Measurements from ENCODE around the gene KRTAP19-1.

- TF ChIP-seq POLR2A (IDR thresholded peaks at IDR 0.05) (no peak), CTCF (IDR thresholded peaks at IDR 0.05) (no peak)
These were observed 38.7 kb upstream of the KRTAP19-1 start for GRCh38 chr21:30518876-30519275.

Data from lower leg skin (tissue), 3 donors.